Subcutaneous abdominal adipose tissue (tissue), 5 donors: ENCODE measurements around the gene GATM.

ENCODE experiments used
- H3K27ac ChIP-seq: one replicate; pipeline ENCODE4 v1.7.0; 2013; ENCODE audit warnings: low read depth, mild to moderate bottlenecking, inconsistent platforms, low read length, moderate library complexity
- H3K27me3 ChIP-seq, 5 donors: one replicate each; pipeline ENCODE4 v1.7.0; 2013; ENCODE audit warnings: low read length in 5 of 5, inconsistent platforms in 1 of 5; ENCODE audit not compliant: control insufficient read depth in 5 of 5, insufficient read depth in 4 of 5
- H3K36me3 ChIP-seq, 5 donors: one replicate each; pipeline ENCODE4 v1.7.0; 2013; ENCODE audit warnings: low read length in 5 of 5; ENCODE audit not compliant: control insufficient read depth in 5 of 5, insufficient read depth in 5 of 5
- H3K4me1 ChIP-seq, 5 donors: one replicate each; pipeline ENCODE4 v1.7.0; 2013; ENCODE audit warnings: low read length in 5 of 5, mild to moderate bottlenecking in 3 of 5, moderate library complexity in 1 of 5; ENCODE audit not compliant: control insufficient read depth in 5 of 5, insufficient read depth in 5 of 5
- H3K4me3 ChIP-seq, 5 donors: one replicate each; pipeline ENCODE4 v1.7.0; 2013; ENCODE audit warnings: low read length in 5 of 5, low read depth in 1 of 5
- H3K9ac ChIP-seq, 5 donors: one replicate each; pipeline ENCODE4 v1.7.0; 2013; ENCODE audit warnings: low read length in 5 of 5, mild to moderate bottlenecking in 4 of 5, moderate library complexity in 3 of 5
- H3K9me3 ChIP-seq, 5 donors: one replicate each; pipeline ENCODE4 v1.7.0; 2013; ENCODE audit warnings: low read length in 5 of 5; ENCODE audit not compliant: control insufficient read depth in 5 of 5
- donor health status: healthy.
- donor health status: healthy.
- donor health status: healthy.
- donor health status: healthy.
- donor health status: healthy.

GATM gene

DNA sequence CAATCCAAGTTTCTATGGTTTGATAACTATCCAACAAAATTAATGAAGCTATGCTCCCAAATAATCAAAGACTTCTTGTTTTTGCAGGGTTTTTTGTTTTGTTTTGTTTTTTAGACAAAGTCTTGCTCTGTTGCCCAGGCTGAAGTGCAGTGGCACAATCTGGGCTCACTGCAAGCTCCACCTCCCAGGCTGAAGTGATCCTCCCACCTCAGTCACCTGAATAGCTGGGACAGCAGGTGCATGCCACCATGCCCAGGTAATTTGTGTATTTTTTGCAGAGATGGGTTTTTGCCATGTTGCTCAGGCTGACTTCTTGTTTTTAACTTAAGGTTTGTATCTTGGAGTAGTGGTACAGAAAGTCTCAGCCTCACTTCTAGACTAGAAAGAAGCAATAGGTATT lies 11.0 kb upstream of the GATM start:
- Histone ChIP-seq H3K9me3 (no peaks in the 10 kb centered on the region), H3K36me3 (no peaks in the 10 kb centered on the region), H3K9ac (no peak overlapping the region), H3K4me3 (no peak overlapping the region), H3K4me1 (peaks cover 5 to 22% (median 17%) of the 10 kb centered on the region in 5 donors), H3K27ac (no peak overlapping the region), H3K27me3 (peaks cover 0 to 3% (median 0%) of the 10 kb centered on the region in 5 donors)

DNA sequence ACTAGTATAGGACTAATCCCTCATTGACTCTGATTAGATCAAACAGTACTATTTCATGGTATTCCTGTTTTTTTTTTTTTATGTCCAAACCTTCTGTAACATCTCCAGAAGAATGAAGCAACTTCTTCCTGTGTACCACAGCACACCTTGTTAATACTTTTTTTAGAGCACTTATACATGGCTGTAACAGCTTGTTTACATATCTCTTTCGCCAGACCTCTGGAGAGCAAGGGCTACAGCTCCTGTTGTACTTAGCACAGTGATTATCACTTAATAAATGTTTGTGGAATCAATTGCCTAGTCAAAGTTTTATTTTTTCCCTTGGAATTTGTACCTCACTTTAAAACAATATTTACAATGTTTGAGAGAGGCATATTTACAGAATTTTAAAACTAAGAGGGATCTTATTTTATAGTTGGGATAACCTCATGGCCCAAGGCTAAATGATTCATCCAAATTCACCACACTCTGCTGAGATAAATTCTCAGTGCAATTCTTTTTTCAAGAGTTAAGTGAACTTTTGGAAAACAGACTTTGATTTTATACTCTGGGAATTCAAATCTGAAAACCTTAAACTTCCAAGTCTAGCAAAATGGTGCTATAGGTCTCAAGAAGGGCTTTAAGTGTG lies 9.2 kb upstream of the GATM start:
- H3K9ac ChIP-seq = no peak overlapping the region
- no peak overlapping the region for H3K4me3 ChIP-seq
- peaks cover 0 to 3% (median 0%) of the 10 kb centered on the region in 5 donors for H3K27me3 ChIP-seq
- H3K9me3 ChIP-seq = no peaks in the 10 kb centered on the region
- peaks cover 5 to 22% (median 17%) of the 10 kb centered on the region in 5 donors for H3K4me1 ChIP-seq
- H3K27ac ChIP-seq = peak overlapping the region; percentile 1
- no peaks in the 10 kb centered on the region for H3K36me3 ChIP-seq

DNA sequence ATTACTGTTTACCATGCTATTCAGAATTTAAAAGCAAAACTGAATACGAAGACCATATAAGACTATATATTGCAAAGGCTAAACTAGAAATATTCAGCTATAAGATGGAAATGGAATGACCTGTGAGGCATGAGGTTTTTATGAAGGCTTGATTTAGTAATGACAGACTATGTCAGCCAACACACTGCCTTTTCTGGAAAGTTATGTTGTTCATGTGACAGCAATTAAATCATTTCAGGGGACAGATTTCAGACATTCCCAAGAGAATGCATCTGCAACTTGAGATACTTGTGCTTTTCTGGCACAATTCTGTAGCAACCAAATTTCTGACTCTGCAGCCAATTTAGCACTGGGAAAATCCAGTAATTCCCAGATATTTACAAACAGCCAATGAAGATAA lies 8.6 kb upstream of the GATM start:
- Histone ChIP-seq H3K9ac (no peak overlapping the region), H3K36me3 (no peaks in the 10 kb centered on the region), H3K9me3 (no peaks in the 10 kb centered on the region), H3K27ac (peak overlapping the region; percentile 1), H3K4me3 (no peak overlapping the region), H3K27me3 (peaks cover 0 to 3% (median 0%) of the 10 kb centered on the region in 5 donors), H3K4me1 (peaks cover 5 to 22% (median 17%) of the 10 kb centered on the region in 5 donors)

DNA sequence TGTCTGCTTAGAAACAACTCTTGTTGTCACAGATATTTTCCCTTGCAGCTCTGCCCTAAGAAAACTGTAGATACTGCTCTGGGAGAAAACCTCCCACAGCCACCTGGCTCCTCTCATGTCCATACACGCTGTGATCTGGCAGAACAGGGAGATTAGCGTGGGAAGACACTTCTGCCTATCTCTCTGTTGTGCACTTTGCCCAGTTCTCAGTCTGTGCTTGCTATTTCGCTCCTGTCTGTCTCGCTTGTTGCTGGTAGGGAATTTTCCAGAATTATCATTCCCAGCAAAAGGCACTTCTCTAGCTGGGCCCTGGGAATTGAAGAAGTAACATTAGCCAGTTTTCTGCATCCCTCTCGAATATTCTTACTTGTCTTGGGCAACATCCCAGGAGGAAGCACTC lies 8.1 kb upstream of the GATM start:
- no peak overlapping the region for H3K4me3 ChIP-seq
- H3K9me3 ChIP-seq = no peaks in the 10 kb centered on the region
- H3K9ac ChIP-seq = peak overlapping the region in 1 of 5 donors; percentile 43
- H3K4me1 ChIP-seq = peaks cover 5 to 22% (median 17%) of the 10 kb centered on the region in 5 donors
- peak overlapping the region; percentile 1 for H3K27ac ChIP-seq
- no peaks in the 10 kb centered on the region for H3K36me3 ChIP-seq
- peaks cover 0 to 3% (median 0%) of the 10 kb centered on the region in 5 donors for H3K27me3 ChIP-seq

DNA sequence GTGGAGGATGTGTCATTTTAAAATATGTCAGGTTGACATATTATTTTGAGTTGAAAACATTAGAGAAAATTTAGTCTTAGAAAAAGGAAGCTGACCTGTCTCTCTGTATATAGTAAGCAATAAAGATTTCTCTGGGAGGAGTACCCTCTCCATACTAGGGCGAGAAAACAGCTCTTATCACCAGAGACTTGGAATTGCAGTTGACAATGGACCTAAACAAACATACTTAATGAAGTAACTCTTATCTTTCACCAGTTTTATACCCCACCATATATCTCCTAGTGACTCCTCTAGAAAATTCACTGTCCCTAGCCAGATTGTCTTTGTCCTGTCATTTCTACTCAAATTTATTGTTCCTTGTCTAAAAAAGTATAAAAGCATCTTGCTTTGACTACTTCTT lies 7.2 kb upstream of the GATM start:
- H3K4me1 ChIP-seq = peaks cover 5 to 22% (median 17%) of the 10 kb centered on the region in 5 donors
- H3K9me3 ChIP-seq = no peaks in the 10 kb centered on the region
- no peak overlapping the region for H3K27ac ChIP-seq
- peaks cover 0 to 3% (median 0%) of the 10 kb centered on the region in 5 donors for H3K27me3 ChIP-seq
- H3K4me3 ChIP-seq = no peak overlapping the region
- no peaks in the 10 kb centered on the region for H3K36me3 ChIP-seq
- no peak overlapping the region for H3K9ac ChIP-seq

DNA sequence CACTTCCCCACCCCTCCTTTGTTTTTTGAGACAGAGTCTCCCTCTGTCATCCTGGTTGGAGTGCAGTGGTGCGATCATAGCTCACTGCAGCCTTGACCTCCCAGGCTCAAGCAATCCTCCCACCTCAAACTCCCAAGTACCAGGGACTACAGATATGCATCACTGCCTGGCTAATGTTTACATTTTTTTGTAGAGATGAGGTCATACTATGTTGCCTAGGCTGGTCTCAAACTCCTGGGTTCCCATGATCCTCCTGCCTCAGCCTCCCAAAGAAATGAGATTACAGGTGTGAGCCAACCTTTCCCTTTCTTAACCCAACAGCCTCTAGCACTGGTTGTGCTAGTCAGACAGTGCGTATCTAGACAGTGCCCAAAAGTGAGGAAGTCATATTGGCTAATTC lies 6.4 kb upstream of the GATM start:
- Histone ChIP-seq H3K27me3 (peaks cover 0 to 3% (median 0%) of the 10 kb centered on the region in 5 donors), H3K4me3 (no peak overlapping the region), H3K4me1 (peaks cover 5 to 18% (median 13%) of the 10 kb centered on the region in 5 donors), H3K36me3 (no peaks in the 10 kb centered on the region), H3K9me3 (no peaks in the 10 kb centered on the region), H3K9ac (no peak overlapping the region), H3K27ac (no peak overlapping the region)

DNA sequence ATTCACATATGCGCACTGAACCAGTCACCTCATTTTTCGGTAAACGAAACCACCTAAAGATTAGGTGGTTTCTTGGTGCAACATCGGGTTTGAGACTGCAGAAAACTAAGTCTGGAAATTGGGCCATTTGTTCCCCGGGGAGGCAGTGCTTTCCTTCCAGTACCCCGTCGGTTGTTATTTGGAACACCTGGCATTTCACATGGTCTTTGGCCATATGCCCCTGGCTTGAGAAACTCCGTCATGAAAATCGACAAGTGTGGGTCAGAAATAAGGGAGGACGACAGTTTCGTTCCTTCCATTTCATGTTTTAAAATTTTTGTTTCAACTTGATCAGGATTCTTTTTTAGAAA lies 544 bp upstream of the GATM start:
- Histone ChIP-seq H3K27ac (peak overlapping the region; percentile 37), H3K4me1 (peaks cover 3 to 31% (median 27%) of the 10 kb centered on the region in 5 donors), H3K9me3 (no peaks in the 10 kb centered on the region), H3K9ac (peak overlapping the region in 3 of 5 donors; percentile 53 to 68 (median 68)), H3K36me3 (peaks cover 0 to 5% (median 0%) of the 10 kb centered on the region in 5 donors), H3K27me3 (peaks cover 0 to 16% (median 4%) of the 10 kb centered on the region in 5 donors), H3K4me3 (peak overlapping the region; percentile 59 to 84 (median 76))

DNA sequence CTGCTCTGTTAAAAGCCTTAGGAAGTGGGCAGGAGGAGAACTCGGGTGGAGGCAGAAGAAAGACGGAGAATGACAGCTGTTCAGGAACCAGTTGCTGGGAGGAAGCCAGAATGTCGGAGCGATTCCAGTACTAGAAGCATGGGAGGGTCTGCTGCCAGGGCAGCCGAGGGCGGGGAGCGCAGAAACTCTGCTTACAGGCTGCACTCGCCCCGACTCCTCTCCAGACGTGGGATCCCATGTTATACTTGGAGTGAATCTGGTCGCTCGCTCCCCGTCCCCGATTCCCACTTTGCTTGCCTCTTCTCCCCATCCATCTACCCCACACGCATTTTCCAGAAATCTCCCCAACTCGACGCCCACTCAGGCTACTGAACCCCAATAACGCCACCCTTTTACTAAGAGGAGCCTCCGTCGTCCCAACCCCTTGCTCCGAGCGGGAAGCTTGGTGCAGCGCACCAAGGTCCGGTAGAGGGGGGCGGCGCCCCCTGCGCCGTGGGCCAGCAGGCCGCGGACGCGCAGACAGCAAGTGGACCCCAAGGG lies 665 bp downstream of the GATM start:
- Histone ChIP-seq H3K36me3 (peaks cover 0 to 5% (median 0%) of the 10 kb centered on the region in 5 donors), H3K4me1 (peaks cover 3 to 31% (median 27%) of the 10 kb centered on the region in 5 donors), H3K9ac (peak overlapping the region; percentile 27 to 81 (median 68))

DNA sequence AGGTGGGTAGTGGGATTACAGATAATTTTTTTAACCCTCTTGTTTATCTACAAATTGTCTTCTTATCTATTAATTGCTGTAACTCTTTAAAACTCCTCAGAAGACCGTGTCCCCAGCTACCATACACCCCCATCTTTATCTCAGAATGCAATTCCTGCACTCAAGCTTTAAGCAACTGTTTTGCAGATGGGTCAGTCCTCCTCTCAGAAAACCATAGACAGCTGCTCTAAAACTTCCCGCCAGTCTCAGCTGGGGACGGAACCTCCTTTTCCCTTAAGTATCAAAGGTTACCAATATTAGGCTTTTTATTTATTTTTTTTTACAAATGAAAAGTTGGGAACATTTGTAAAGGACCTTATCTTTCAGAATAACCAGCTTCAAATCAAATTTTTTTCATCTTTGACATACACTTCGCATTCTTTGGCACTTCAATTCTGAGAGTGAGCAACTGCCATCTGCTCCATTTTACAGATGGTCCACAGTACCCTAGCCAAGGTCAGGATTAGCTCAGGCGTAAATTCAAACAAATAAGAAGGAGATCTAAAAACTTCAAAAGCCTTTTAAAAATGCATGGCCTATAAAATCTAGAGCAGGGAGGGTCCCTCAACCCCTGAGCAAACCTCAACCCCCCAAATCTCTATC lies 1.3 kb downstream of the GATM start:
- Histone ChIP-seq H3K9ac (peak overlapping the region; percentile 27 to 81 (median 68)), H3K4me3 (peak overlapping the region; percentile 73 to 84 (median 77))

More for the DNA sequence above, 665 bp downstream of the GATM start:
- H3K27ac ChIP-seq = peak overlapping the region; percentile 62
- no peaks in the 10 kb centered on the region for H3K9me3 ChIP-seq
- H3K4me3 ChIP-seq = peak overlapping the region; percentile 73 to 84 (median 77)
- peaks cover 0 to 16% (median 4%) of the 10 kb centered on the region in 5 donors for H3K27me3 ChIP-seq

More for the DNA sequence above, 1.3 kb downstream of the GATM start:
- Histone ChIP-seq H3K36me3 (peaks cover 0 to 5% (median 0%) of the 10 kb centered on the region in 5 donors), H3K4me1 (peaks cover 3 to 31% (median 27%) of the 10 kb centered on the region in 5 donors), H3K9me3 (no peaks in the 10 kb centered on the region), H3K27me3 (peaks cover 0 to 16% (median 4%) of the 10 kb centered on the region in 5 donors), H3K27ac (peak overlapping the region; percentile 62)
